T-helper 2 cell treated with Interferon-gamma antibody and Interleukin-4, amounts not matched to agents 100 ng/mL and 5 ng/mL, for 36 hours (primary cell): ENCODE measurements around the gene HMGXB3. TPM values are rescaled to one million over a fixed set of nuclear protein-coding genes. Genes with fewer than 3 reads are reported as not detected.

Experiments
- intact Hi-C: fragments of 100-400 bp; cut with micrococcal nuclease; formaldehyde crosslinking; loops from one replicate; pipeline ENCODE4 v1.15.1; 2023
- total RNA-seq: library from RNA; stranded (reverse); gene quantifications from 2 replicates; pipeline ENCODE4 v1.2.3, GENCODE V29; 2022

HMGXB3 gene
- total RNA-seq, 1 donor from 2014 or later: 33.6 TPM

DNA sequence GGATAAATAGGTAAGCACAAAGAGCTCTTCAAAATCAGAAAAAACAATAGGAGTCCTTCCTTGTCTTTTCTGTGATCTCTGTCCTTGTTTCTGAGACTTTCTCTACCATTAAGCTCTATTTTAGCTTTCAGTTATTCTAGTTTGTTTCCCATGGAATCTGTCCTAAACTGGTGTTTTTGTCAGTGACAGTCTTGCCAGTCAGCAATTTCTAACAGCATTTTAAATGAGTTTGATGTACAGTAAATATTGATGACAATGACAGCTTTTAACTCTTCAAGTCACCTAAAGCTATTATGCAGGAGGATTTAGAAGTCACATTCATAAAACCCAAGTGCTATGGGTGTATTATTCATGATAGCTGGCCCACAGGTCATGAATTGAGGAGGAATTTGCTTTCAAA is 18.0 kb upstream of the HMGXB3 start:
- intact Hi-C loops: no loop called here

DNA sequence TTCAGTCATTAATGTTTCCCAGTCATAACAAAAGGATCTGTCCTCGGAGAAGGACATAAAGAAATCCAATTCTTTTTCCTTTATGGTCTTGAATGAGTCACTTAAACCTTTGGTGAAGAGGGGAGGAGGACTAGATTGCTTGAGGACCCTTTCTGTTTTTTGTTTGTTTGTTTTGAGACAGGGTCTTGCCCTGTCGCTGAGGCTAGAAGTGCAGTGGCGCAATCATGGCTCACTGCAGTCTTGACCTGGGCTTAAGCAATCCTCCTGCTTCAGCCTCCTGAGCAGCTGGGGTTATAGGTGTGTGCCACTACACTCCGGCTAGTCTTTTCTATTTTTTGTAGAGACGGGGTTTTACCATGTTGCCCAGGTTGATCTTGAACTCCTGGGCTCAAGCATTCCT is 12.4 kb upstream of the HMGXB3 start:
- intact Hi-C loops: no loop called here

DNA sequence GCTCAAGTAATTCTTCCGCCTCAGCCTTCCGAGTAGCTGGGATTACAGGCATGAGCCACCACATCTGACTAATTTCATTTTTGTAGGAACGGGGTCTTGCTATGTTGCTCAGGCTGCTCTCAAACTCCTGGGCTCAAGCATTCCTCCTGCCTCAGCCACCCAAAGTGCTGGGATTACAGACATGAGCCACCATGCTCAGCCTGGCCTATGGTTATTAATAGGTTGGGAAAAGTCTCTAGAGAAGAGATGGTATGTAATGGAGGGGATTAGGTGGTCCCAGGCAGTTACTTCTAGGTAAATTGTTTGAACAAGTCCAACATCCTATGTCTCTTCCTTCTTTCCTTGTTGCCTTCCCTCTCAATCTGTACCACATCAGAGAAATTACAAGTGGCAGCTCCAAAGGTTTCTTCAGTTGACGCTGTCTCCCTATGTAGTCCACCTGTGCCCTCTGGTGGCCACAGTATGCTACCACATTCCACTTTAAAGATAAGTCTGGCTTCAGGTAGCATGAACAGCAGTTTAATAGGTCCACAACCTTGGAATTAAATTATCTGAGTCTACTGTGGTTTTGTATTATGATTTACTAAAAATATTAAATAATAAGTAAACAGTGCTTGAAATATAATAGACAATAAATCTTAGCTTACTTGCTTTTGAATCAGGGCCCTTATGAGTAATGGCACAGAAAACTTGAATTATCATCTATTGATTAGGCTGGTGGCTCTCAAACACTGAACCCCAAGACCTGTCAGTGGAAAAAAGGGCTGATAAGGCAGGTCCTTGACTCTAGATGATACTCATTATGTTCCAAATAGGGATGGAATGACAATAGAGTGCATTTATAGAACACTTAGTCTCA is 9.8 kb upstream of the HMGXB3 start:
- intact Hi-C loops: loop anchor here (1.0 kb wide), 2 partner anchors 156 to 353 kb away; no protein-coding TSS in a partner anchor

- intact Hi-C loops: no loop called here
Observed at GRCh38 chr5:149993471-149993870, 7.1 kb upstream of the HMGXB3 start.

DNA sequence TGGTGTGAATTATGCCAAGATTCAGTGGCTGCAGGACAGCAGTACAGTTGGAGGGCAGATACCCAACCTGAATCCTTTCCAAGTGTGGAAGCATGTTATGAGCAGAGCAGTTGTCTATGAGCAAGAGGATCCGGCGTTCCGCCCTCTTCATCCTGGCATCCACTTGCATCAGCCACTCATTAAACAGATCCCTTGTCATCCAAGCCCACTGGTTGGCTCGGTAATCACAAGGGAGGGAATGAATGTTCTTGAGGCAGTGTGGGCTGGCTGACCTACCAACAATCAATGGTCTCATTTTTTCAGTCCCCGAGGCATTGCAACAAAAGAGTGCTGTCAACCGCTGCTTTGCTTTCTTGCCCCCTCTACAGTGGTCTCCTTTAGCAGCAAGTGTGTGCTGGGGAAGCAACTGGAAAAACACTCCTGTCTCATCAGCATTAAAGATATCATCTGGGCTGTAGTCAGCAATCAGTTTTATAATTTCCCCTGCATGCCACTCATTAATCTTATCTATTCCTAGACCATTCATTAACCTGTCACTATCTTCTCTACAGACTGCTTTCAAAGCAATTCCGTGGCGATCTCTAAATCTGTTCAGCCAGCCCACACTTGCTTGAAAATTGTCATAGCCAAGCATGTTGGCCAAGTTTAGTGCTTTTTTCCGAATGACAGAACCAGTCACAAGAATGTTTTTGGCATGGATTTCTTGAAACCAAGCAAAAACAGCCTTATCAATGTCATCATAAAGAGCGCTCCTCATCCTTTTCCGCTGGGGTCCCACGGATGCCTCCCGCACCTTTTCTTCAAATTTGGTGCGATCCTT is 4.9 kb upstream of the HMGXB3 start:
- intact Hi-C loops: no loop called here

GRCh38 chr5:149996205-149996890 is 4.2 kb upstream of the HMGXB3 start:
- intact Hi-C loops: no loop called here

- intact Hi-C loops: no loop called here
Observed at GRCh38 chr5:149998281-149998680, 2.3 kb upstream of the HMGXB3 start.

GRCh38 chr5:149999359-149999758 is 1.2 kb upstream of the HMGXB3 start:
- intact Hi-C loops: no loop called here

- intact Hi-C loops: loop anchor here (1.0 to 5.0 kb wide), 8 partner anchors 42 to 702 kb away; partner anchors contain the start of genes CD74, GRPEL2, PPARGC1B and RBM22
Observed at GRCh38 chr5:149999866-150000255, 678 bp upstream of the HMGXB3 start.

DNA sequence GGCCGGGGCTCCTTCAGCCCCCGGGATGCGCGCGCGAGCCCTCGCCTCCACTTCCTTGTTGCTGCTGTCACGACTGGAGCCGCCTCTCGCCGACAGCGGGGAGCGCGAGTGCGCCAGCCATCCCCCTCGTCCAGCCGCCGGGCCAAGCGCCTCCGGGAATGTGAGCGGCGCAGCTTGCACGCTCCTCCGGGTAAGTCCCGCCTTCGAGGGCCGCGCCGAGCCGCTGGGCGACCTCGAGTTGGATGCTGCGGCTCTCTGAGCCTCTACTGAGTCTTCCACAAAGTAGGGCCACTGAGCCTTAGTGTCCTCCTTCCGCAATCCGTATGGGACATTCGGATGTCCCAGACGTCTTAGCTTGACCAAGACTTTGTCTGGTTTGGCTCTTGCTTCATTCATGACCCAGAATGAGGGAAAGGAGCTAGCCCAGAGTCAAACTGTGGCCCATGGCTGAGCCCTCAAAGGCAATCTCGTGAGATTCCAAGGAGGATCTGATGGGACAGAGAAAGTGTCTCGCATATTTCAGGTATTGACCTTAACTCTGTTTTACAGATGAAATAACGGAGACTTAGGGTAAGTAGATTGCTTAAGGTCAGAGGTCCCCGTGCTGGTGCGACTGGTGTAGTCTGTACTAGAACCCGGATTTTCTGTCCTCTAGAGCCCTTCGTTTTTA is 586 bp downstream of the HMGXB3 start:
- intact Hi-C loops: loop anchor here (1.0 to 5.0 kb wide), 10 partner anchors 41 to 701 kb away; partner anchors contain the start of genes CD74, CSNK1A1, GRPEL2 and PPARGC1B

DNA sequence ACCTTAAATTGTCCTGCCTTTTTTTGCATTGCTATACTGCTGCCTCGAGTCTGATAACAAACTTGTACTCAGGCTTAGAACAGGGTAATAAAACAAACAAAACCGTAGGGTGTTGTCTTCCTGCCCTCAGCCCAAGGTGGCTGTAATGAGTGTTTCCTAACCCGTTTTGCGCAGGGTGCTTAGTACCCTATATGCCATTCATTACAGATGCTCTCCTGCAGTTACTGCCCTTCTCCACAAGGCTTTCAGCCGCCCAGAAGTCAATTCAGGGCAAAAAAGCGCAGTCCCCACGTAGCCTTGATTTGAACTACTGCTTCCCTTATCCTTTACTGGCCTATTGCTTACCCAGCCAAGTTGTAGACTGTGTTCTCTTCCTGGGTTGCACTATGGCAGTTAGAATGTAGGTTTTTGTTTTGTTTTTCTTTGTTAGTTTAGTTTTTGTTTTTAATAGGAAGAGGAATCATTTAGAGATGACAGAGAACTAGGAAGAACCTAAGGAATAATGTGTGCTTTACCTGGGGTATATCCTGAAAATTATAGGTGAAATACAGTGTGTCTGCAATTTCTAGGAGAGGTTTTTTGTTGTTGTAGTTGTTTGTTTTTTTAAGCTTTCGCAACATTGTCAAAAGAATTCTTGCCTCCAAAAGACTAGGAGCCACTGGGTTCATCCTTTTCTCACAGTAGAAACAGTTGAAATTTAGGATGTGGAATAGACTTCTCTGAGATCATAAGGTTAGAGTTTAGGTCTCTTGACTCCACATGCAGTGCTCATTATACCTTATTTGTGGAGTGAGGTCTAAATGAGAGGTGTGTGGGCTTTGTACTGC is 1.3 kb downstream of the HMGXB3 start:
- intact Hi-C loops: loop anchor here (1.0 to 5.0 kb wide), 9 partner anchors 40 to 700 kb away; partner anchors contain the start of genes CD74, CSNK1A1, GRPEL2 and PPARGC1B

DNA sequence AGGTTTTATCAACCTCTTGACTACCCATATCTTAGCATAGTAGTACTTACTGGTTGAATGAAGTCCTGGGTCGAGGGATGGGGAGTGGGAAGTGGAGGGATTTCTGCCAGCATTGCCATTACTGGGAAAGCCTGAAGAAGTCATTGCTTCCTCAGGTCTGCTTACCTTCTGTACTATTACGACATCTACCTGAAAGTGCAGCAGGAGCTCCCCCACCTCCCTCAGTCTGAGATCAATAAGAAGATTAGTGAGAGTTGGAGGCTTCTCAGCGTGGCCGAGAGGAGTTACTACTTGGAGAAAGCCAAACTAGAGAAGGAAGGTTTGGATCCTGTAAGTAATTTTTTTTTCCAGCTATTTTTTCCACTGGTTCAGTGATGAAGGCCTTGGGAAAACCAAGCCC is 5.8 kb downstream of the HMGXB3 start:
- intact Hi-C loops: no loop called here

- intact Hi-C loops: no loop called here
Observed at GRCh38 chr5:150007050-150007449, 6.5 kb downstream of the HMGXB3 start.

- intact Hi-C loops: no loop called here
Observed at GRCh38 chr5:150009671-150010387, 9.3 kb downstream of the HMGXB3 start.

GRCh38 chr5:150013931-150014330 is 13.4 kb downstream of the HMGXB3 start:
- intact Hi-C loops: no loop called here

DNA sequence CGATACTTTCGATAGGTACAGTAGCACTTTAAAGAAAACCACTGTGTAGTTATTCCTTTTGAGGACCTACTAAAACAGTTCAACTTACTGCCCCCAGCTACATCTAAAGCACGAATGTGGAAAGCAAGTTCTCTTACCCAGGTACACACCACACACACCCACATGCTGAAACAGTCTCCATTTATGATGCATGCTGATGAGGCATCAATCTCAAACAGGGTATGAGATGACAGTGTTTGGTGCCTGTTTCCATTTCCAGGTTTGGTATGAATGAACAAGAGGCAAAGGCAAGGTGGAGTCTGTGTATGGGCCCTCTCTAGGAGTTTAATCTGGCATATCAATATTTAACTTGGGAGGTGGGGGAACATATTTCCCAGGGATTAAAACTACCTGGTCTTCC is 13.9 kb downstream of the HMGXB3 start:
- intact Hi-C loops: no loop called here

- intact Hi-C loops: no loop called here
Observed at GRCh38 chr5:150015415-150015814, 14.9 kb downstream of the HMGXB3 start.

DNA sequence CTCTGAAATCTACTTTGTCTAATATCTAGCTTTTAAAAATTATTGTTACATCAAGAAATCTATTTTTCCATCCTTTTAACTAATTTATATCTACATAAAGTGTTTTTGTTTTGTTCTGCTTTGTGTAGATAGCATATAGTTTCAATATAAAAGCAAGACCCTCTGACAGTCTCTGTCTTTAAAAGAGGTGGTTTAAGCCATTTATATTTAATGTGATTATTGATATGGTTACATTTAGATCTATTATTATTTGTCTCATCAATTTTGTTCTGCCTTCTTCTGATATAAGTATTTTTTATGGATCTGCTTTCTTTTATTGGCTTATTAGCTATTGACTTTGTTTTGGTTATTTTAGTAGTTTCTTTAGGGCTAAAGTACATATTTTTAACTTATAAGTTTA is 16.0 kb downstream of the HMGXB3 start:
- intact Hi-C loops: no loop called here

DNA sequence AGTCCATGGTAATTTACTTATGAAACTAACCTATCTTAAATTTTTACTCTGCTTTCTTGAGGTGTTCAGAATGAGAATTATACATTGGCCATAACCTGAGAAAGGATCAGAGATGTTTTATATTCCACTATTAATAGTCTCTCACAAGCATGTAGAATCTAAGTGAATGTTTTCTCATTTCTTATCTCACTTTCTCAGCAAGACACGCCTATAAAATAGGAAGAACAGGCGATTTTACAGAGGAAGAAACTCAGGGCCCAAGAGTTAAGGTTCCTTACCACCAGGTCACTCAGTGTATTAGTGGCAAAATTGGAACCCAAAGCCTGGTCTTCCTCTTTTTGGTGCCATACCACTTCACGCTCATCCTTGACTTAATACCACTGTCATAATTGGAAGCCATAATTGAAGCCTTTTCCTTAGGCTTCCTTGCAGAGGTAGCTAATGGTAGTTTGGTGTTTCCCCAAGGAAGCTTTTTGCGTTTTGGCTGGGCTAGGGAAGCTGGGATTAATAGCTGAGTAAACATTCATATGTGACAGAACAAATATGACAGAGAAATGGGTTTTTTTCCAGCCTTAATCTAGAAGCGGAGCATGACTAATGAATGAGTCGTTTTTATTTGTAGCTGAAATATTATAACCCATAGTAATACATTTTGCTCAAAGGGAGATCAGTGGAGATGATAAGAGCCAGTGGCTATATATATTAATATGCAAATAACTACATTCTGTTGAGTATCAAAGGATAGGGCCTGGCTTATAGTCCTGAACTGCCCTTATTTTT is 16.9 kb downstream of the HMGXB3 start:
- intact Hi-C loops: no loop called here
